AG04449 (cell line): ENCODE data around the gene ARHGAP30.
"Not testable (repeated sequence)": the region's sequence is repeated elsewhere in the genome, so short reads cannot be mapped to it uniquely, and the experiment has no call there.

ENCODE experiments used
- CTCF ChIA-PET: fragments of 350-600 bp; formaldehyde crosslinking; extraction: SDS; loops from one replicate; lab custom pipeline; 2021; ENCODE audit warnings: antibody characterized with exemption; lab: Yijun Ruan, JAX
- POLR2A ChIA-PET: fragments of 400-600, 350-600 bp; formaldehyde crosslinking; extraction: SDS; loops from one replicate; lab custom pipeline; 2020; ENCODE audit warnings: antibody characterized with exemption, inconsistent platforms; lab: Yijun Ruan, JAX
- DNase-seq: peaks from one replicate; pipeline ENCODE4 v3.0.0-alpha.2; 2010; ENCODE audit warnings: low read depth, low spot score
- H3K4me3 ChIP-seq: 2 replicates; pipeline ENCODE4 v1.5.1; 2011; ENCODE audit warnings: low read depth, mild to moderate bottlenecking, control low read depth, low read length
- TF ChIP-seq, protein P1 (sequence below): IDR thresholded peaks from one replicate; pipeline ENCODE4 v1.5.1; 2011; ENCODE audit warnings: mild to moderate bottlenecking, moderate library complexity, low read length, control low read depth, inconsistent platforms; ENCODE audit not compliant: insufficient read depth; ENCODE audit errors: missing control alignments

Gene ARHGAP30

DNA sequence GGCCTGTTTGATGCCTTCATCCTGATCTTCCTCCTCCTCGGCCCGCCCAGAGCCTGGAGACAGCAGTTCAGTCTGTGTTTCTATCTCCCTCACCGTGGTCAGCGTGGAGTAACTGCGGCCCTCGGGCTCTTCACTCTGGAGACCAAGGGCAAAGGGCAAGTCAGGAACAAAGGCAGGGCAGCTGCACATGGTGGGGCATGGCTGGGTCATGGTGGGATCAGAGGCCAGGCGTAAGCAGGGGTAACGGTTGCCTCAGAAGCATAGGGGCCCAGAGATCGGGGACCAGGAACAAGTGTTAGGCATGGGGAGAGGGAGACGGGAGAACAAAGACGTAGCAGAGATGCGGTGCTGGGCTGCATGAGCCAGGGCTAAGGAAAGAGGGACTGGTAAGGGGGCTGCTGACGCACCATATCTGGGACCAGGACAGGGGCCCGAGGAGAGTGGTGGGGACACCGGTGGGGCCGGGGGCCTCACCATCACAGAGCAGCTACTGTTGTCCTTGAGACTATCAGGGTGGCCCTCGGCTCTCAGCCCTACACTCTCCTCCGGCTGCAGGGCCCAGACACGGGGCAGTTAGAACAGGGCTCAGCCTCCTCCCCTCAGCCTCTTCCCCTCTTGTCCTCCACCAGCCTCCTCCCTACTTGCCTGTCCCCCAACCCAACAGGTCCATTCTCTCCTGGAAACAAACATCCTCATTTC is 3.2 kb upstream of the ARHGAP30 start:
- H3K4me3 ChIP-seq, result no peak overlapping the region
- POLR2A ChIA-PET, result no interaction called here
- DNase-seq, result no peak
- CTCF ChIA-PET, result interaction anchor here (1.0 to 8.9 kb wide), 8 partner anchors 8 to 67 kb away, joined by 4 to 100 read pairs (median 11); partner anchors contain the start of genes KLHDC9 and USF1
- TF ChIP-seq, protein P1, sequence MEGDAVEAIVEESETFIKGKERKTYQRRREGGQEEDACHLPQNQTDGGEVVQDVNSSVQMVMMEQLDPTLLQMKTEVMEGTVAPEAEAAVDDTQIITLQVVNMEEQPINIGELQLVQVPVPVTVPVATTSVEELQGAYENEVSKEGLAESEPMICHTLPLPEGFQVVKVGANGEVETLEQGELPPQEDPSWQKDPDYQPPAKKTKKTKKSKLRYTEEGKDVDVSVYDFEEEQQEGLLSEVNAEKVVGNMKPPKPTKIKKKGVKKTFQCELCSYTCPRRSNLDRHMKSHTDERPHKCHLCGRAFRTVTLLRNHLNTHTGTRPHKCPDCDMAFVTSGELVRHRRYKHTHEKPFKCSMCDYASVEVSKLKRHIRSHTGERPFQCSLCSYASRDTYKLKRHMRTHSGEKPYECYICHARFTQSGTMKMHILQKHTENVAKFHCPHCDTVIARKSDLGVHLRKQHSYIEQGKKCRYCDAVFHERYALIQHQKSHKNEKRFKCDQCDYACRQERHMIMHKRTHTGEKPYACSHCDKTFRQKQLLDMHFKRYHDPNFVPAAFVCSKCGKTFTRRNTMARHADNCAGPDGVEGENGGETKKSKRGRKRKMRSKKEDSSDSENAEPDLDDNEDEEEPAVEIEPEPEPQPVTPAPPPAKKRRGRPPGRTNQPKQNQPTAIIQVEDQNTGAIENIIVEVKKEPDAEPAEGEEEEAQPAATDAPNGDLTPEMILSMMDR, result no peak

GRCh38 chr1:161071886-161072371 is 2.2 kb upstream of the ARHGAP30 start:
- POLR2A ChIA-PET, result no interaction called here
- TF ChIP-seq, protein P1, result peak; percentile 50
- CTCF ChIA-PET, result interaction anchor here (0.6 to 8.9 kb wide), 16 partner anchors 9 to 81 kb away, joined by 3 to 100 read pairs (median 6); partner anchors contain the start of genes KLHDC9, NECTIN4 and USF1
- DNase-seq, result no peak
- no peak overlapping the region for H3K4me3 ChIP-seq

DNA sequence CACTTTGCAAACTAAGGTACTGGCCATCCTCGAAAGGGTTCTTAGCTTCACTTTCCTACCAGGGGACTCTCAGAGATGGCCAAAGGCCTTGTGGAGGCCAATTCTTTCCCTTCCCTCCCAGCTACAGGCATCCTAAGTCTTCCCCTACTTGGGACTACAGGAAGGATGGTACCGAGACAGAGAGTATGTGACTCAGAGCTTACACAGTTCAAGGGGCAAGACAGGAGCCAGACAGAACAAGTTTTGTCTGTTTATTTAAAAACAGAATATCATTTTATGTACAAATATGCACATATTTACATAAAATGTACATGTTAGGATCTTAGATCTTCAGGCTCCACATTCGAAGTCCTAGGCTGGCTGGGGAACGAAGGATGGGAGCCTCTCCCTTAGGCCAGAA is 1.1 kb upstream of the ARHGAP30 start:
- TF ChIP-seq, protein P1, result no peak
- no peak overlapping the region for H3K4me3 ChIP-seq
- ChIA-PET CTCF (interaction anchor here (0.7 to 8.9 kb wide), 8 partner anchors 10 to 73 kb away, joined by 3 to 100 read pairs (median 8); partner anchors contain the start of gene KLHDC9), POLR2A (no interaction called here)
- no peak for DNase-seq

GRCh38 chr1:161069241-161069640 is 450 bp downstream of the ARHGAP30 start:
- no peak overlapping the region for H3K4me3 ChIP-seq
- ChIA-PET CTCF (interaction anchor here (1.1 to 8.9 kb wide), 4 partner anchors 20 to 29 kb away, joined by 3 to 100 read pairs (median 4); partner anchors contain the start of genes KLHDC9 and USF1), POLR2A (no interaction called here)

GRCh38 chr1:161068306-161069234 is 1.1 kb downstream of the ARHGAP30 start:
- ChIA-PET CTCF (interaction anchor here (0.8 to 8.9 kb wide), 6 partner anchors 9 to 33 kb away, joined by 3 to 100 read pairs (median 3); partner anchors contain the start of genes KLHDC9 and USF1), POLR2A (no interaction called here)
- DNase-seq, result no peak
- TF ChIP-seq, protein P1, result no peak
- no peak overlapping the region for H3K4me3 ChIP-seq

More at GRCh38 chr1:161069241-161069640, 450 bp downstream of the ARHGAP30 start:
- DNase-seq, result no peak
- TF ChIP-seq, protein P1, result no peak

- POLR2A ChIA-PET, result no interaction called here
- no peak overlapping the region for H3K4me3 ChIP-seq
- TF ChIP-seq, protein P1, result no peak
- CTCF ChIA-PET, result interaction anchor here (1.4 kb wide), 1 partner anchor 20 kb away, joined by 6 read pairs; the partner anchor contains the start of gene USF1
- no peak for DNase-seq
Observed at GRCh38 chr1:161066694-161067093, 3.0 kb downstream of the ARHGAP30 start.

- DNase-seq, H3K4me3 ChIP-seq, POLR2A ChIA-PET: not testable (repeated sequence)
- CTCF ChIA-PET, result interaction anchor here (0.8 to 2.0 kb wide), 5 partner anchors 8 to 74 kb away, joined by 3 to 7 read pairs (median 4); partner anchors contain the start of gene USF1
Observed at GRCh38 chr1:161065681-161066080, 4.0 kb downstream of the ARHGAP30 start.

GRCh38 chr1:161063936-161064335 is 5.8 kb downstream of the ARHGAP30 start:
- POLR2A ChIA-PET, result not testable (repeated sequence)
- CTCF ChIA-PET, result interaction anchor here (2.0 kb wide), 1 partner anchor 17 kb away, joined by 7 read pairs; the partner anchor contains the start of gene USF1

More at GRCh38 chr1:161063936-161064335, 5.8 kb downstream of the ARHGAP30 start:
- not testable (repeated sequence) for H3K4me3 ChIP-seq, DNase-seq
